Panc1 (cell line): ENCODE results near the gene IL10RB.

ENCODE experiments used
- CTCF ChIP-seq: fragments of 450-650 bp; IDR thresholded peaks from 2 replicates; pipeline ENCODE4 v1.5.1; 2017; ENCODE audit warnings: mild to moderate bottlenecking
- POLR2AphosphoS5 ChIP-seq: IDR thresholded peaks from 2 replicates; pipeline ENCODE4 v1.6.1; 2012; ENCODE audit warnings: mild to moderate bottlenecking, low read depth, low read length, moderate library complexity
- REST ChIP-seq, 2 experiments: IDR thresholded peaks; 2 replicates each; pipeline ENCODE4 v1.6.1; 2011 to 2012; ENCODE audit warnings: low read depth in 2 of 2, control low read depth in 1 of 2, low read length in 1 of 2, mild to moderate bottlenecking in 1 of 2, moderate library complexity in 1 of 2; ENCODE audit not compliant: insufficient read depth in 1 of 2
- SIN3A ChIP-seq: IDR thresholded peaks from 2 replicates; pipeline ENCODE4 v1.6.1; 2012; ENCODE audit warnings: low read depth, mild to moderate bottlenecking, low read length, moderate library complexity, borderline replicate concordance; ENCODE audit not compliant: insufficient read depth
- TCF7L2 ChIP-seq: IDR thresholded peaks from 2 replicates; pipeline ENCODE4 v1.6.1; 2011; ENCODE audit warnings: mild to moderate bottlenecking, low read depth, low read length, inconsistent platforms

- TF ChIP-seq CTCF (no peak), REST (IDR thresholded peaks at IDR 0.05; ENCODE audit: insufficient read depth in 1 of 2, low read depth in 2 of 2, low read length in 1 of 2) (no peak), SIN3A (no peak), POLR2AphosphoS5 (no peak), TCF7L2 (no peak)
Observed at GRCh38 chr21:33330726-33331125, 64.6 kb downstream of the IL10RB start.
